OCI-LY3 (cell line): Measurements from ENCODE around the gene MCUB.

Experiments used
- EZH2phosphoT487 ChIP-seq: fragments of 200-600 bp; shearing (Covaris generic); IDR thresholded peaks from 2 replicates; pipeline ENCODE4 v1.6.1; 2018; ENCODE audit warnings: antibody characterized with exemption, mixed run types, low read depth
- TF ChIP-seq, protein P1 (sequence below): fragments of 200-600, 300-600 bp; sonication (generic); IDR thresholded peaks from 2 replicates; pipeline ENCODE4 v1.5.1; 2014; ENCODE audit warnings: antibody characterized with exemption, low read length, low read depth

DNA sequence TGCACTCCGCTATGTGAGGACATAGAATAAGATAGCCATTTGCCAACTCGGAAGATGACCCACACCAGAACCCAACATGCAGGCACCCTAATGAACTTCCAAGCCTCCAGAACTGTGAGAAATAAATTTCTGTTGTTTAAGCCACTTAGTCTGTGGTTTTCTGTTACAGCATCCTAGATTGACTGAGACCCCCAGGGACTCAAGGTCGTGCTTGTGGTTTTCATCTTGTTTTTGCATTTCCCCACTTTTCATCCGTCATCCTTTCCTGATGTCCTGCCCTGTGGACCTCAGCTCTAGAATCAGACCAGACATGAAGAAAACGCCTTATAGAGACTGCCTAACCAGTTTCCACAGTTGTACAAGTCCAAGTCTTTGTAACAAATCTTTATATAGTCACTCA lies 54.4 kb downstream of the MCUB start:
- TF ChIP-seq, protein P1, sequence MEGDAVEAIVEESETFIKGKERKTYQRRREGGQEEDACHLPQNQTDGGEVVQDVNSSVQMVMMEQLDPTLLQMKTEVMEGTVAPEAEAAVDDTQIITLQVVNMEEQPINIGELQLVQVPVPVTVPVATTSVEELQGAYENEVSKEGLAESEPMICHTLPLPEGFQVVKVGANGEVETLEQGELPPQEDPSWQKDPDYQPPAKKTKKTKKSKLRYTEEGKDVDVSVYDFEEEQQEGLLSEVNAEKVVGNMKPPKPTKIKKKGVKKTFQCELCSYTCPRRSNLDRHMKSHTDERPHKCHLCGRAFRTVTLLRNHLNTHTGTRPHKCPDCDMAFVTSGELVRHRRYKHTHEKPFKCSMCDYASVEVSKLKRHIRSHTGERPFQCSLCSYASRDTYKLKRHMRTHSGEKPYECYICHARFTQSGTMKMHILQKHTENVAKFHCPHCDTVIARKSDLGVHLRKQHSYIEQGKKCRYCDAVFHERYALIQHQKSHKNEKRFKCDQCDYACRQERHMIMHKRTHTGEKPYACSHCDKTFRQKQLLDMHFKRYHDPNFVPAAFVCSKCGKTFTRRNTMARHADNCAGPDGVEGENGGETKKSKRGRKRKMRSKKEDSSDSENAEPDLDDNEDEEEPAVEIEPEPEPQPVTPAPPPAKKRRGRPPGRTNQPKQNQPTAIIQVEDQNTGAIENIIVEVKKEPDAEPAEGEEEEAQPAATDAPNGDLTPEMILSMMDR = no peak
- no peak for TF ChIP-seq EZH2phosphoT487
